ENCODE results near the gene SOX6.
"Not testable (repeated sequence)": the region's sequence is repeated elsewhere in the genome, so short reads cannot be mapped to it uniquely, and the experiment has no call there.

The SOX6 gene

GRCh38 chr11:16385099-16385498, 28.8 kb upstream of the SOX6 start:
- Histone ChIP-seq H3K9ac (no peak overlapping the region), H3K27me3 (no peaks in the 10 kb centered on the region), H3K4me2 (no peak overlapping the region), H3K27ac (no peak overlapping the region), H3K36me3 (no peaks in the 10 kb centered on the region), H3K4me3 (no peak overlapping the region), H3K9me3 (replicated peaks in 1 of 11) (no peaks in the 10 kb centered on the region), H4K20me1 (no peaks in the 10 kb centered on the region), H3K4me1 (no peaks in the 10 kb centered on the region)
- TF ChIP-seq Cebpa-rat (IDR thresholded peaks at IDR 0.05), result no peak

DNA sequence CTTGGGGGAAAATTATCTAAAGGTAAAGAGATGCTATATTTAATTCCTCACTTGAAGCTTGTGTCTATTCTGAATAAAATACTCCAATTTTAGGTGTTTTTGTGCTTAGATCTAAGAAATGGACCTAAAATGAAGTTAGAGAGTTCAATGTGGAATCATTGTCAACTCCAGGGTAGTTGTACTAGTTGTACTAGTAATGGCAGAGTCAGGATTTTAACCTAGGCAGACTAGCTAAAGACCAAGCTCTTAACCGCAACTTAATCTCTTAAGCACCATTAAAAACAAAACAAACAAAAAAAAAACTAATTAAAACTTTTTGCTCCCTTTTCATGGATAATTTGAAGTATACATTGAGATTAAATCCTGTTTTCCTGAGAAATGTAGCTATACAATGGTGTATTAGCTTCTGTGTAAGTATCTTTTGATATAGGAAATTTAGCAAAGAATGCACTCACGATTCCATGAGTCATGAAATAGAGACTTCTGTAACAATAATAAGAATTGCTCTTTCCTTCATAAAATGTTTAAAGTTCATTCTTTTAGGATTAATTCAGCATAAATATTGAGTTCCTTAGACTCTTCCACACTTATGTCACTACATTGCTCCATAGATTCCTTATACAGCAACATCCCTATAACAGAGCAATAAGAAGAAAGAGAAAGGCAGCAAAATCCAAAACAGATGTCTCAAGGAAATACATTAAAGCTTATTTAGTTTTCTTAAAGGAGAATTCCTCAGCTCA, 26.5 kb upstream of the SOX6 start:
- H3K9ac ChIP-seq, result no peak overlapping the region

GRCh38 chr11:16382186-16382585, 25.8 kb upstream of the SOX6 start:
- H3K4me2 ChIP-seq, result no peak overlapping the region
- H4K20me1 ChIP-seq, result no peaks in the 10 kb centered on the region
- no peaks in the 10 kb centered on the region for H3K27me3 ChIP-seq
- TF ChIP-seq Cebpa-rat (IDR thresholded peaks at IDR 0.05), result no peak
- no peak overlapping the region for H3K4me3 ChIP-seq
- H3K9me3 ChIP-seq (replicated peaks in 1 of 11), result no peaks in the 10 kb centered on the region
- H3K4me1 ChIP-seq, result no peaks in the 10 kb centered on the region
- H3K27ac ChIP-seq, result no peak overlapping the region
- H3K9ac ChIP-seq, result no peak overlapping the region
- no peaks in the 10 kb centered on the region for H3K36me3 ChIP-seq

More for the DNA sequence above, 26.5 kb upstream of the SOX6 start:
- no peaks in the 10 kb centered on the region for H3K36me3 ChIP-seq
- H3K27ac ChIP-seq, result no peak overlapping the region
- no peak overlapping the region for H3K4me2 ChIP-seq
- no peaks in the 10 kb centered on the region for H3K9me3 ChIP-seq (replicated peaks in 1 of 11)
- H3K4me1 ChIP-seq, result no peaks in the 10 kb centered on the region
- H3K4me3 ChIP-seq, result no peak overlapping the region
- no peak for TF ChIP-seq Cebpa-rat (IDR thresholded peaks at IDR 0.05)
- H4K20me1 ChIP-seq, result no peaks in the 10 kb centered on the region
- H3K27me3 ChIP-seq, result no peaks in the 10 kb centered on the region

- Histone ChIP-seq H3K9ac (no peak overlapping the region), H3K27me3 (no peaks in the 10 kb centered on the region), H3K4me3 (no peak overlapping the region), H3K4me1 (no peaks in the 10 kb centered on the region), H3K4me2 (no peak overlapping the region), H3K36me3 (no peaks in the 10 kb centered on the region), H3K9me3 (replicated peaks in 1 of 11) (no peaks in the 10 kb centered on the region), H4K20me1 (no peaks in the 10 kb centered on the region), H3K27ac (no peak overlapping the region)
- no peak for TF ChIP-seq Cebpa-rat (IDR thresholded peaks at IDR 0.05)
These were observed 24.7 kb upstream of the SOX6 start for GRCh38 chr11:16380941-16381568.

DNA sequence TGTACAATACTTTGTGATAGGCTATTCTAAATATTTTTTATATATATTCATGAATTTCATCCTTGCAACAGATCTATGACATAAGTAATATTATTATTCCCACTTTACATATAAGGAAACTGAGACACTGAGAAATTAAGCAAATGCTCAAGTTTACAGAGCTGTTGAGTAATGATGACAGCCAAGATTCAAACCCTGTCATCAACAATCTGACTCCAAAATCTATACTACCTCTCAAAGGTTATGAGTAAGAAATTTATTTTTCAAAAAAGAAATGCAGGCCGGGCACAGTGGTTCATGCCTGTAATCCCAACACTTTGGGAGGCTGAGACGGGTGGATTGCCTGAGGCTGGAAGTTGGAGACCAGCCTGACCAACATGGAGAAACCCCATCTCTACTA, 22.6 kb upstream of the SOX6 start:
- H3K27me3 ChIP-seq, result no peaks in the 10 kb centered on the region
- no peak overlapping the region for H3K9ac ChIP-seq
- H3K9me3 ChIP-seq (replicated peaks in 1 of 11), result no peaks in the 10 kb centered on the region
- no peaks in the 10 kb centered on the region for H3K36me3 ChIP-seq
- H3K4me3 ChIP-seq, result no peak overlapping the region
- no peaks in the 10 kb centered on the region for H4K20me1 ChIP-seq
- H3K4me2 ChIP-seq, result no peak overlapping the region
- no peak overlapping the region for H3K27ac ChIP-seq
- H3K4me1 ChIP-seq, result no peaks in the 10 kb centered on the region
- TF ChIP-seq Cebpa-rat (IDR thresholded peaks at IDR 0.05), result no peak

GRCh38 chr11:16377746-16378145, 21.4 kb upstream of the SOX6 start:
- Histone ChIP-seq H3K4me2 (no peak overlapping the region), H3K36me3 (no peaks in the 10 kb centered on the region), H3K9ac (no peak overlapping the region), H3K27me3 (no peaks in the 10 kb centered on the region), H3K4me3 (no peak overlapping the region), H4K20me1 (no peaks in the 10 kb centered on the region), H3K27ac (no peak overlapping the region), H3K4me1 (no peaks in the 10 kb centered on the region), H3K9me3 (replicated peaks in 1 of 11) (no peaks in the 10 kb centered on the region)
- TF ChIP-seq Cebpa-rat (IDR thresholded peaks at IDR 0.05), result no peak

GRCh38 chr11:16375664-16376063, 19.3 kb upstream of the SOX6 start:
- H3K27me3 ChIP-seq; H3K4me3 ChIP-seq; H4K20me1 ChIP-seq; H3K9me3 ChIP-seq (replicated peaks in 1 of 11); H3K27ac ChIP-seq; H3K4me2 ChIP-seq; H3K4me1 ChIP-seq; H3K36me3 ChIP-seq; H3K9ac ChIP-seq: not testable (repeated sequence)

DNA sequence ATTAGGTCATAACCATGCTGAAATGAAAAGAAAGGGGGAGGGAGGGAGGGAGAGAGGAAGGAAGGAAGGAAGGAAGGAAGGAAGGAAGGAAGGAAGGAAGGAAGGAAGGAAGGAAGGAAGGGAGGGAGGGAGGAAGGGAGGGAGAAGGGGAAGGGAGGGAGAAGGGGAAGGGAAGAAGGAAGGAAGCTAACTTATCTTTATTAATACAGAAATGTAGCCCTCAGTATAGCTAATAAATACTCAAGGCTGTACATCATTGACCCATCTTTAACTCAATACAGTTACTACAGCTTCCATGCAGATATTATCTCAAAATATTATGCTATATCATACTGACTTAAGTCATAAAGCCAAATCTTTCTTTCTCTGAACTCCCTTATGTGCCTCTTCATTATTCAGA, 17.4 kb upstream of the SOX6 start:
- H3K27ac ChIP-seq, result no peak overlapping the region
- H3K9ac ChIP-seq, result no peak overlapping the region
- no peaks in the 10 kb centered on the region for H3K36me3 ChIP-seq
- no peak overlapping the region for H3K4me3 ChIP-seq
- no peak for TF ChIP-seq Cebpa-rat (IDR thresholded peaks at IDR 0.05)
- no peak overlapping the region for H3K4me2 ChIP-seq
- no peaks in the 10 kb centered on the region for H3K9me3 ChIP-seq (replicated peaks in 1 of 11)
- H3K4me1 ChIP-seq, result no peaks in the 10 kb centered on the region
- no peaks in the 10 kb centered on the region for H3K27me3 ChIP-seq
- H4K20me1 ChIP-seq, result no peaks in the 10 kb centered on the region

- H3K4me2 ChIP-seq, result no peak overlapping the region
- H3K27ac ChIP-seq, result no peak overlapping the region
- no peak overlapping the region for H3K4me3 ChIP-seq
- no peaks in the 10 kb centered on the region for H3K27me3 ChIP-seq
- TF ChIP-seq Cebpa-rat (IDR thresholded peaks at IDR 0.05), result no peak
- H3K4me1 ChIP-seq, result no peaks in the 10 kb centered on the region
- H3K9ac ChIP-seq, result no peak overlapping the region
- H3K36me3 ChIP-seq, result no peaks in the 10 kb centered on the region
- no peaks in the 10 kb centered on the region for H3K9me3 ChIP-seq (replicated peaks in 1 of 11)
- H4K20me1 ChIP-seq, result no peaks in the 10 kb centered on the region
These were observed 16.0 kb upstream of the SOX6 start for GRCh38 chr11:16372355-16372754.

- Histone ChIP-seq H3K4me3 (no peak overlapping the region), H3K36me3 (no peaks in the 10 kb centered on the region), H3K27ac (no peak overlapping the region), H3K9ac (no peak overlapping the region), H3K9me3 (replicated peaks in 1 of 11) (no peaks in the 10 kb centered on the region), H3K4me1 (no peaks in the 10 kb centered on the region), H3K4me2 (0 out of 22 replicates have a peak overlapping the region, but pooled peaks of 1 of the 11 experiments have one; percentile 5), H4K20me1 (no peaks in the 10 kb centered on the region), H3K27me3 (no peaks in the 10 kb centered on the region)
- no peak for TF ChIP-seq Cebpa-rat (IDR thresholded peaks at IDR 0.05)
These were observed 10.9 kb upstream of the SOX6 start for GRCh38 chr11:16367252-16367651.

All from BLaER1 treated with 17β-estradiol and CSF1 and Interleukin-3, amounts not matched to agents 10 nM and 100 nM (cell line).